Skeletal muscle satellite cell (primary cell): ENCODE results near the gene ACOT2. TPM values are rescaled to one million over a fixed set of nuclear protein-coding genes. Genes with fewer than 3 reads are reported as not detected.
"Not testable (repeated sequence)": the region's sequence is repeated elsewhere in the genome, so short reads cannot be mapped to it uniquely, and the experiment has no call there.

Source experiments
- H3K27me3 ChIP-seq: 2 replicates; pipeline ENCODE4 v1.7.0; 2013; ENCODE audit warnings: low read length; ENCODE audit not compliant: control insufficient read depth, insufficient read depth
- H3K36me3 ChIP-seq: 2 replicates; pipeline ENCODE4 v1.7.0; 2013; ENCODE audit warnings: mild to moderate bottlenecking, control low read depth, low read length; ENCODE audit not compliant: insufficient read depth
- H3K4me1 ChIP-seq: 2 replicates; pipeline ENCODE4 v1.7.0; 2013; ENCODE audit warnings: low read length; ENCODE audit not compliant: control insufficient read depth, insufficient read depth
- H3K4me2 ChIP-seq: 2 replicates; pipeline ENCODE4 v1.7.0; 2013; ENCODE audit warnings: mild to moderate bottlenecking, low read length
- H3K4me3 ChIP-seq: 2 replicates; pipeline ENCODE4 v1.7.0; 2013; ENCODE audit warnings: low read length
- H3K9ac ChIP-seq: 2 replicates; pipeline ENCODE4 v1.7.0; 2013; ENCODE audit warnings: mild to moderate bottlenecking, low read depth, low read length, moderate library complexity
- H3K9me3 ChIP-seq: replicated peaks from 2 replicates; pipeline ENCODE4 v1.7.0; 2013; ENCODE audit warnings: mild to moderate bottlenecking, control low read depth, low read length
- total RNA-seq: library from RNA; depleted of rRNA; stranded (reverse); fragments of >200 nt; gene quantifications from 2 replicates; pipeline ENCODE4 v1.2.3, GENCODE V29; 2012; rRNA removed

ACOT2 gene, protein sequence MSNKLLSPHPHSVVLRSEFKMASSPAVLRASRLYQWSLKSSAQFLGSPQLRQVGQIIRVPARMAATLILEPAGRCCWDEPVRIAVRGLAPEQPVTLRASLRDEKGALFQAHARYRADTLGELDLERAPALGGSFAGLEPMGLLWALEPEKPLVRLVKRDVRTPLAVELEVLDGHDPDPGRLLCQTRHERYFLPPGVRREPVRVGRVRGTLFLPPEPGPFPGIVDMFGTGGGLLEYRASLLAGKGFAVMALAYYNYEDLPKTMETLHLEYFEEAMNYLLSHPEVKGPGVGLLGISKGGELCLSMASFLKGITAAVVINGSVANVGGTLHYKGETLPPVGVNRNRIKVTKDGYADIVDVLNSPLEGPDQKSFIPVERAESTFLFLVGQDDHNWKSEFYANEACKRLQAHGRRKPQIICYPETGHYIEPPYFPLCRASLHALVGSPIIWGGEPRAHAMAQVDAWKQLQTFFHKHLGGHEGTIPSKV
- total RNA-seq = 26.0 and 29.7 TPM in 2 replicates

DNA sequence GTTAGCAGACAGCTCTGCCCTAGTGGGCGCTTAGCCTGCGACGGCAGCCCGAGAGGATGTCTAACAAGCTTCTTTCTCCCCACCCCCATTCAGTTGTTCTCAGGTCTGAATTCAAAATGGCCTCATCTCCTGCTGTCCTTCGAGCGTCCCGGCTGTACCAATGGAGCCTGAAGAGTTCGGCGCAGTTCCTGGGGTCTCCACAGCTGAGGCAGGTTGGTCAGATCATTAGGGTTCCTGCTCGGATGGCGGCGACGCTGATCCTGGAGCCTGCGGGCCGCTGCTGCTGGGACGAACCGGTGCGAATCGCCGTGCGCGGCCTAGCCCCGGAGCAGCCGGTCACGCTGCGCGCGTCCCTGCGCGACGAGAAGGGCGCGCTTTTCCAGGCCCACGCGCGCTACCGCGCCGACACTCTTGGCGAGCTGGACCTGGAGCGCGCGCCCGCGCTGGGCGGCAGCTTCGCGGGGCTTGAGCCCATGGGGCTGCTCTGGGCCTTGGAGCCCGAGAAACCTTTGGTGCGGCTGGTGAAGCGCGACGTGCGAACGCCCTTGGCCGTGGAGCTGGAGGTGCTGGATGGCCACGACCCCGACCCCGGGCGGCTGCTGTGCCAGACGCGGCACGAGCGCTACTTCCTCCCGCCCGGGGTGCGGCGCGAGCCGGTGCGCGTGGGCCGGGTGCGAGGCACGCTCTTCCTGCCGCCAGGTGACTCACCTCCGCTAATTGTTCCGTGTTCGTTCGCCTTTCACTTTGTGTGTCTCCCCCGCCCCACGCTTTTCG lies at the start of gene ACOT2:
ACOT2 (plus strand) TSS at position 29 of the 774 bp plus-strand sequence; CDS start at position 57, 28 bp downstream.
- not testable (repeated sequence) for H3K9me3 ChIP-seq, H3K27me3 ChIP-seq, H3K36me3 ChIP-seq
- H3K4me3 ChIP-seq = peak within 1 kb of the TSS; percentile 85
- peak within 1 kb of the TSS; percentile 96 for H3K9ac ChIP-seq
- H3K4me1 ChIP-seq = peaks cover 21% of the 10 kb centered on the region
- peak within 1 kb of the TSS; percentile 92 for H3K4me2 ChIP-seq

DNA sequence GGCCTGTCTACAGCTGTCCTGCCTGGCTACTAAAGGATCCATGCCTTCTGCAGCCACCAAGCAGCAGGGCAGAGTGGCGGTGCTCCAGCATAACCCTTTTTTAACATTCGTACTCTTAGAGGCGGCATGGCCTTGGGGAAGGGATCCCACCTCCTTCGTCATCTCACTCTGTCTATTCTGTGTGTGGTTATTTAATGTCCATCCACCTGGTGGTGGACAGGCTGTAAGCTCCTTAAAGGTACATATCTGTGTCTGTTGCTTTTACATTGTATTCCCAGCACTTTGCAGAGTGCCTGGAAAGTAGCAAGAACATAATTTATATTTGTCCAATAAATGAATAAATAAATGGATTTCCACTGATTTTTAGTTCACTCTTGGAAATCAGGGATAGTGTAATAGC lies 47.8 kb upstream of the ACOT2 start:
- H3K4me1 ChIP-seq = no peaks in the 10 kb centered on the region
- H3K9me3 ChIP-seq = no peaks in the 10 kb centered on the region
- no peaks in the 10 kb centered on the region for H3K36me3 ChIP-seq
- H3K4me2 ChIP-seq = no peak overlapping the region
- H3K9ac ChIP-seq = no peak overlapping the region
- H3K27me3 ChIP-seq = peaks cover 9% of the 10 kb centered on the region
- no peak overlapping the region for H3K4me3 ChIP-seq

DNA sequence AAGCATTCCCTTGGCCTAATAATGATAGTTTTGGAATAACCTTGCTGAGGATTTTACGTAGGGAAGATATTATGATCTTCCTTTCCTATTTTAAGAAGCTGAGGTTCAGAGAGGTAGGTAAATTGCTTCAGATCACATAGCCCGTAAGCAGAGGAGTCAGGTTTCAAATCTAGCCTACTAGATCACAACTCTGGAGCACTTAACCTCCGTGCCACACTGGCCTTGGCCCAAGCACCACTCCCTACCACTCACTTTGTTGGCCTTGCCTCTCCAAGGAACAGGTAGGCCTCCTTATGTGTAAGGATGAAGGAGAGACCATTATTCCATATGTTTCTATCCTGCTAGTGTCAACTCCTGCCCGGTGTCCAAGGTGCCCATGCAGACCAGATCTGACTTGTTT lies 44.5 kb upstream of the ACOT2 start:
- Histone ChIP-seq H3K27me3 (peaks cover 9% of the 10 kb centered on the region), H3K9ac (no peak overlapping the region), H3K4me2 (no peak overlapping the region), H3K9me3 (no peaks in the 10 kb centered on the region), H3K36me3 (no peaks in the 10 kb centered on the region), H3K4me1 (no peaks in the 10 kb centered on the region), H3K4me3 (no peak overlapping the region)

DNA sequence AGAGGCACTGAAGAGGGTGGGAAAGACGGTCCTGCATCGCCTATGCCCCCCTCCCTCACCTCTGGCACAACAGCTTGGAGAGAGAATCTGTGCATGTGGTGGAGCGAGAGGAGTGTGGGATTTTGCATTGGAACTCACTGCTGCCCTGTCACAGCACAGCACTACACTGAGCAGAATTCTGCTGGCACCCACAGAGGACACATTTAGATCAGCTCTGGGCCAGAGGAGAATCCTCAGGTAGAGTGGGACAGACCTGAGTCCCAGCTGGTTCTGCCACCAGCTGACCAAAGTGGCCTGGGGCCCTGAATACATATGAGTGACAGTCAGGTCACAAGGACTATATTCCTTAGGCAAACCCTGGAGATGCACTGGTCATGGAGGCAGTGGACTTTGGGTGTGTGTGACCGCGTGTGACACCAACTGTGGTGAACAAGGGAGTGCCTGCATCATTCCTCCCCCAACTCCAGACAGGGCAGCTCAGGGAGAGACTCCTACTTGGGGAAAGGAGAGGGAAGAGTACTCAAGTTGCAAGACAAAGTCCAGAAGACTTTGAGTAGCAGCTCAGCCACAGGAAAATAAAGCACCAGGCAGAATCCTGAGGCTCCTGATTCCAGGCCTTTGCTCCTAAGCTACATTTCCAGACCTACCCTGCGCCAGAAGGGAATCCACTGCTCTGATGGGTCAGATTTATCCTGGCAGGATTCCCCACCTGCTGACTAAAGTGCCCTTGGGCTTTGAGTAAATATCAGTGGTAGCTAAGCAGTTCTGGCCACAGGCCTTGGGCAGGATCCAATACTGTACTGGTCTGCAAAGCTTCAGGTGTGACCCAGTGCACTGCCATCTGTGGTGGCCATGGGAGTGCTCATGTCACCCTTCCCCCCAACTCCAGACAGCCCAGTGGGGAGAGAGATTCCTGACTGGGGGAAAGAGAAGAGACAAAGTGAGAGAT lies 42.7 kb upstream of the ACOT2 start:
- Histone ChIP-seq H3K27me3 (no peaks in the 10 kb centered on the region), H3K9me3 (no peaks in the 10 kb centered on the region), H3K4me1 (no peaks in the 10 kb centered on the region), H3K4me3 (no peak overlapping the region), H3K9ac (no peak overlapping the region), H3K4me2 (no peak overlapping the region), H3K36me3 (no peaks in the 10 kb centered on the region)

DNA sequence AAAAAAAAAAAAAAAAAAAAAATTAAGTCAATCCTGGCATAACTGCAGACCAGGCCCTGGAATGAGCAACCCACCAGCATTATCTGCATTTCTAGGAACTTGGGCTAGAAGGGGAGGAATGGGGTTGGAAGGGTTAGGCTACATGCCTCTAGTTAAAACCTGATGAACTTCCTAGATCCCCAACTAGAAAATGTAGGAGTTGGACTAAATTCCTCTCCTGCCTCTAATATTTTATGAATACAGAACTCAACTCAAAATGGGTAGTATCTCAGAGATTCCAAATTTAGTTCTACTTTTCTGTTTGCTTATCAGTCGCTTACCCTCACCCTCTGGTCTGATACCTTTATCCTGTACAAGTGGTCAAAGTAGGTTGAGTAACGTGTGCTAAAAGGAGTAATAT lies 39.7 kb upstream of the ACOT2 start:
- H3K27me3 ChIP-seq, H3K4me1 ChIP-seq, H3K9ac ChIP-seq, H3K4me2 ChIP-seq, H3K9me3 ChIP-seq, H3K4me3 ChIP-seq, H3K36me3 ChIP-seq: not testable (repeated sequence)

DNA sequence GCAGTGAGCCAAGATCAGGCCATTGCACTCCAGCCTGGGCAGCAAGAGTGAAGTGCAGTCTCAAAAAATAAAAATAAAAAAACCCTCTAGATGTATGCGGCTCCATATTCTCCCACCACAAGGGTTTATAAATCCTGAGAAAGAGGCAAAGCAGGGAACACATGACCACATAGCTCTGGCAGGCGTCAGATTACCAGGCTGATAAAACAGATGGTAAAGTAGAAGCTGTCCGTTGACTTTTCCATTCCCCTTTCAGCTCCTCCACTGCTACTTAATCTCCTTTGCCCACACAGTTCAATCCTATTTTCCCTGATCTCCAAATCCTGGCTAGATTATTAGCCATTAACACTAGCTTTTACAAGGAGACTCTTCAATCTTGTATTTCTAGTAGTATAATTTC lies 37.0 kb upstream of the ACOT2 start:
- H3K4me1 ChIP-seq, H3K36me3 ChIP-seq, H3K4me2 ChIP-seq, H3K27me3 ChIP-seq, H3K9me3 ChIP-seq, H3K9ac ChIP-seq, H3K4me3 ChIP-seq: not testable (repeated sequence)

DNA sequence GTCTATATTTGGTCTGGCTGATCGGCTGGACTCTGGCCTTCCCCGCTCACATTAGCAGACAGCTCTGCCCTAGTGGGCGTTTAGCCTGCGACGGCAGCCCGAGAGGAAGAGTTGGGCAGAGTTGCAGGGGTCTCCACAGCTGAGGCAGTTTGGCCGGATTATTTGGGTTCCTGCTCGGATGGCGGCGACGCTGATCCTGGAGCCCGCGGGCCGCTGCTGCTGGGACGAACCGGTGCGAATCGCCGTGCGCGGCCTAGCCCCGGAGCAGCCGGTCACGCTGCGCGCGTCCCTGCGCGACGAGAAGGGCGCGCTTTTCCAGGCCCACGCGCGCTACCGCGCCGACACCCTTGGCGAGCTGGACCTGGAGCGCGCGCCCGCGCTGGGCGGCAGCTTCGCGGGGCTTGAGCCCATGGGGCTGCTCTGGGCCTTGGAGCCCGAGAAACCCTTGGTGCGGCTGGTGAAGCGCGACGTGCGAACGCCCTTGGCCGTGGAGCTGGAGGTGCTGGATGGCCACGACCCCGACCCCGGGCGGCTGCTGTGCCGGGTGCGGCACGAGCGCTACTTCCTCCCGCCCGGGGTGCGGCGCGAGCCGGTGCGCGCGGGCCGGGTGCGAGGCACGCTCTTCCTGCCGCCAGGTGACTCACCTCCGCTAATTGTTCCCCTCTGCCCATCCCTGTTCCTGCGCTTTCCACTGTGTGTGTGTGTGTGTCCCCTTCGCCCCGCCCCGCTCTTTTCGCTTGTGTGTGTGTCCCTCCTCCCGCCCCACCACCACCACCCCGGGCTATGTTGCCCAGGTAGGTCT lies 31.6 kb upstream of the ACOT2 start:
- H3K27me3 ChIP-seq, H3K4me1 ChIP-seq, H3K9me3 ChIP-seq, H3K36me3 ChIP-seq: not testable (repeated sequence)
- Histone ChIP-seq H3K4me3 (peak overlapping the region; percentile 64), H3K9ac (peak overlapping the region; percentile 63), H3K4me2 (peak overlapping the region; percentile 61)

DNA sequence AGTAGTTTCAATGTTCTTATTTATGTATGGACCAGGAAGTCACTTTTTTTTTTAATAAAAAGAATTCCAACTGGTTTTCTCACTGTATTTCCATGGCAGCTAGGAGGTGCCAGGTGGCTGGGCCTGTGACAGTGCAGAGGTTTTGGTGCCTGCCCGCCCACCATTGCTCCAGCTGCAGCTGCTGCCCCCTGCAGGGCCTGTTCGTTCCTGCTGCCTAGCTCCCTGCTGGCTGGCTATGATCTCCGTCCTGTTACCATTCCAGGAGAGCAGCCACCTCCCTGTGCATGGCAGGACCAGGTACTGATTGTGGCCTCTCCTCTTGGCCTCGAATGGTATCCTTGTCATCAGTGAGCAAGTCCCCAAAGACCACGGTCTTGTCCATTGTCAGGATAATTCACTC lies 30.0 kb upstream of the ACOT2 start:
- not testable (repeated sequence) for H3K36me3 ChIP-seq, H3K27me3 ChIP-seq, H3K4me1 ChIP-seq, H3K9ac ChIP-seq, H3K9me3 ChIP-seq, H3K4me3 ChIP-seq, H3K4me2 ChIP-seq

DNA sequence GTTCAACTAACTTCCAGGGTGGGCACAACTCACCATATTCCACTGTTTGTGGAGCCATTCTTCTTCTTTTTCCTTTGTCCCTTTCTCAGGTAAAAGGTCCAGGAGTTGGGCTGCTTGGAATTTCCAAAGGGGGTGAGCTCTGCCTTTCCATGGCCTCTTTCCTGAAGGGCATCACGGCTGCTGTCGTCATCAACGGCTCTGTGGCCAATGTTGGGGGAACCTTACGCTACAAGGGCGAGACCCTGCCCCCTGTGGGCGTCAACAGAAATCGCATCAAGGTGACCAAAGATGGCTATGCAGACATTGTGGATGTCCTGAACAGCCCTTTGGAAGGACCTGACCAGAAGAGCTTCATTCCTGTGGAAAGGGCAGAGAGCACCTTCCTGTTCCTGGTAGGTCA lies 26.1 kb upstream of the ACOT2 start:
- H3K4me2 ChIP-seq, H3K4me3 ChIP-seq, H3K9ac ChIP-seq, H3K36me3 ChIP-seq, H3K4me1 ChIP-seq, H3K9me3 ChIP-seq, H3K27me3 ChIP-seq: not testable (repeated sequence)

DNA sequence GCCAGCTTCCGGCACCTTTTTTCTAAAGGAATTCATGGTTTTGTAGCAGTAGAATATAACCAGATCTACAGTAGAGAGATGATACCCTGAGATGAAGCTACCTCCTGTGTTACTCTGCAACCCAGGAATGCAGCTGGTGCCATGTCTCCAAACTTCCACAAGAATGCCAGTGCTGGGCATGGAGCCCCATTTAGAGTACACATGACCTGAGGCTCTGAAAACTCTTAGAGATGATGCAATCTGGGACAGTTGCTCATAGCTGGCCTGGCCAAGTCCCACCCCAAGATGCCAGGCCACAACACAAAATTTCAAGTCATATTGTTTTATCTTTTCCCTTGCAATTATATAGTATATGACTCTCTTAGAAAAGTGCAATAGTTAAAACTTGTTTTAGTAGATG lies 23.7 kb upstream of the ACOT2 start:
- not testable (repeated sequence) for H3K4me2 ChIP-seq, H3K9me3 ChIP-seq, H3K27me3 ChIP-seq, H3K36me3 ChIP-seq, H3K4me1 ChIP-seq, H3K9ac ChIP-seq, H3K4me3 ChIP-seq
